Amygdala (tissue), 56 donors: ENCODE data around the gene EID3.
"Not testable (repeated sequence)": the region's sequence is repeated elsewhere in the genome, so short reads cannot be mapped to it uniquely, and the experiment has no call there.

Experiments used
- DNase-seq, 56 donors: peaks; one replicate each; lab custom pipeline; 2025; lab: John Stamatoyannopoulos, UW

The EID3 gene

GRCh38 chr12:104310751-104311633 is 7.5 kb downstream of the EID3 start:
- no peak for DNase-seq

GRCh38 chr12:104312202-104312601 is 8.7 kb downstream of the EID3 start:
- DNase-seq, result no peak

- no peak for DNase-seq
Observed at GRCh38 chr12:104312654-104313053, 9.1 kb downstream of the EID3 start.

- DNase-seq, result no peak
Observed at GRCh38 chr12:104313568-104314241, 10.2 kb downstream of the EID3 start.

GRCh38 chr12:104314242-104314614 is 10.7 kb downstream of the EID3 start:
- DNase-seq, result no peak

- DNase-seq, result no peak
Observed at GRCh38 chr12:104315326-104316224, 12.0 kb downstream of the EID3 start.

- no peak for DNase-seq
Observed at GRCh38 chr12:104316936-104317335, 13.4 kb downstream of the EID3 start.

- no peak for DNase-seq
Observed at GRCh38 chr12:104317538-104318210, 14.1 kb downstream of the EID3 start.

- no peak for DNase-seq
Observed at GRCh38 chr12:104319028-104319427, 15.5 kb downstream of the EID3 start.

GRCh38 chr12:104319918-104320626 is 16.5 kb downstream of the EID3 start:
- no peak for DNase-seq

GRCh38 chr12:104320627-104321024 is 17.1 kb downstream of the EID3 start:
- no peak for DNase-seq

GRCh38 chr12:104321949-104322348 is 18.4 kb downstream of the EID3 start:
- no peak for DNase-seq

- DNase-seq, result not testable (repeated sequence)
Observed at GRCh38 chr12:104322533-104322932, 19.0 kb downstream of the EID3 start.

- no peak for DNase-seq
Observed at GRCh38 chr12:104323899-104324298, 20.4 kb downstream of the EID3 start.

- DNase-seq, result not testable (repeated sequence)
Observed at GRCh38 chr12:104328278-104328677, 24.7 kb downstream of the EID3 start.

GRCh38 chr12:104328790-104329189 is 25.3 kb downstream of the EID3 start:
- no peak for DNase-seq

GRCh38 chr12:104329707-104330532 is 26.4 kb downstream of the EID3 start:
- DNase-seq, result no peak

- DNase-seq, result no peak
Observed at GRCh38 chr12:104331376-104331775, 27.8 kb downstream of the EID3 start.

GRCh38 chr12:104332273-104332672 is 28.7 kb downstream of the EID3 start:
- not testable (repeated sequence) for DNase-seq
